WERI-Rb-1 (cell line): ENCODE data around the gene IMMP2L.

ENCODE experiments used
- DNase-seq: peaks from one replicate; pipeline ENCODE4 v3.0.0-alpha.2; 2020
- H3K27ac ChIP-seq: fragments of 250-450 bp; sonication (Bioruptor Pico); 2 replicates; pipeline ENCODE4 v1.5.1; 2020; ENCODE audit warnings: mild to moderate bottlenecking, moderate library complexity
- H3K27me3 ChIP-seq: fragments of 250-450 bp; sonication (Bioruptor Pico); 2 replicates; pipeline ENCODE4 v1.5.1; 2021; ENCODE audit warnings: mild to moderate bottlenecking, low read depth, moderate library complexity; ENCODE audit not compliant: insufficient read depth, severe bottlenecking
- H3K36me3 ChIP-seq: fragments of 250-450 bp; sonication (Bioruptor Pico); 2 replicates; pipeline ENCODE4 v1.5.1; 2020; ENCODE audit warnings: mild to moderate bottlenecking, moderate library complexity
- H3K4me3 ChIP-seq: 2 replicates; pipeline ENCODE4 v1.5.1; 2011; ENCODE audit warnings: low read depth, mild to moderate bottlenecking, control low read depth, low read length
- H3K9me3 ChIP-seq: fragments of 250-450 bp; sonication (Bioruptor Pico); 2 replicates; pipeline ENCODE4 v1.5.1; 2021; ENCODE audit warnings: mild to moderate bottlenecking, moderate library complexity; ENCODE audit not compliant: severe bottlenecking
- TF ChIP-seq, protein P1 (sequence below): IDR thresholded peaks from 2 replicates; pipeline ENCODE4 v1.5.1; 2011; ENCODE audit warnings: low read depth, mild to moderate bottlenecking, control low read depth, inconsistent platforms, low read length

Gene IMMP2L

DNA sequence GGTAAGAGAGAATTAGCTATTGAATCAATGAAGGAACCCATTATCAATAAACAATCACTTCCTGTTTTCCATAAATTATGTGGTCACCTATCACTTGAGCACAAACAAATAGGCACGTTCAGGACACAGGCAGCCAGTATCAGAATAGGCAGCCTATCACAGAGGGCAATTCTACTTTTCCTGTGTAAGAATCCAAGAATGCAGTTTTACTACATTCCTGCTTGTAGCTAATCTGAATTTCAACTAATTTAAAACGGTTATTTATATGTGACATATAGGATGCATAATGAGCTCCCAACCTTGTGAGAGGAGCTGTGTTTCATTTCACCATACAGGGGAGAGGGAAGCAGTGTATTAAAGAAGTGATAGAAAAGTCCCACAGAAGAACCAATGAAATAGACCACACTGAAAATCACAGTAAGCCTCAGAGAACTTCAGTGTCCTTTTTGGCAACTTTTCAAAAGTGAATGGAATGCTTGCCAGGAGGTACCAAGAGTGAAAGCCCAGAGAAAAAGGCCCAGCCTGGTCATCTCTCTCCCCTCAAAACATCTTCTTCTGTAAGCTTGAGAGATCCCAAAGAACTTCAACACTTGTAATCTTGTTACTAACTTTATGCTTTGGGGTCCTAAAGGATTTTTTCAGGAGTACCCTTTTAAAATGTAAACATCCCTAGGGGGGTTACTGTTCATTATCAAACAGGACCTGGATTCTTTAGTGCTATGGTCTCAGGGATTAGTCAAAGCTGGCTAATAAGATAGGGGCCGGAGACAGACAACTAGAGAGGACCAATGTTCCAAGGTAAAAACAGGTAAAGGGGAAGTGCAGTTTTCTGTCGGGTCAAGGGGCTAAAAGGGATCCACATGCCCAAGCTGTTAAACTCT, 1.3 kb downstream of the IMMP2L start:
- Histone ChIP-seq H3K36me3 (peaks cover 6% of the 10 kb centered on the region; the same call in 1 of the 2 replicates), H3K9me3 (no peaks in the 10 kb centered on the region), H3K4me3 (peak overlapping the region; percentile 68), H3K27me3 (no peaks in the 10 kb centered on the region), H3K27ac (peak overlapping the region; percentile 94)
- TF ChIP-seq, protein P1, sequence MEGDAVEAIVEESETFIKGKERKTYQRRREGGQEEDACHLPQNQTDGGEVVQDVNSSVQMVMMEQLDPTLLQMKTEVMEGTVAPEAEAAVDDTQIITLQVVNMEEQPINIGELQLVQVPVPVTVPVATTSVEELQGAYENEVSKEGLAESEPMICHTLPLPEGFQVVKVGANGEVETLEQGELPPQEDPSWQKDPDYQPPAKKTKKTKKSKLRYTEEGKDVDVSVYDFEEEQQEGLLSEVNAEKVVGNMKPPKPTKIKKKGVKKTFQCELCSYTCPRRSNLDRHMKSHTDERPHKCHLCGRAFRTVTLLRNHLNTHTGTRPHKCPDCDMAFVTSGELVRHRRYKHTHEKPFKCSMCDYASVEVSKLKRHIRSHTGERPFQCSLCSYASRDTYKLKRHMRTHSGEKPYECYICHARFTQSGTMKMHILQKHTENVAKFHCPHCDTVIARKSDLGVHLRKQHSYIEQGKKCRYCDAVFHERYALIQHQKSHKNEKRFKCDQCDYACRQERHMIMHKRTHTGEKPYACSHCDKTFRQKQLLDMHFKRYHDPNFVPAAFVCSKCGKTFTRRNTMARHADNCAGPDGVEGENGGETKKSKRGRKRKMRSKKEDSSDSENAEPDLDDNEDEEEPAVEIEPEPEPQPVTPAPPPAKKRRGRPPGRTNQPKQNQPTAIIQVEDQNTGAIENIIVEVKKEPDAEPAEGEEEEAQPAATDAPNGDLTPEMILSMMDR = no peak
- DNase-seq = no peak

DNA sequence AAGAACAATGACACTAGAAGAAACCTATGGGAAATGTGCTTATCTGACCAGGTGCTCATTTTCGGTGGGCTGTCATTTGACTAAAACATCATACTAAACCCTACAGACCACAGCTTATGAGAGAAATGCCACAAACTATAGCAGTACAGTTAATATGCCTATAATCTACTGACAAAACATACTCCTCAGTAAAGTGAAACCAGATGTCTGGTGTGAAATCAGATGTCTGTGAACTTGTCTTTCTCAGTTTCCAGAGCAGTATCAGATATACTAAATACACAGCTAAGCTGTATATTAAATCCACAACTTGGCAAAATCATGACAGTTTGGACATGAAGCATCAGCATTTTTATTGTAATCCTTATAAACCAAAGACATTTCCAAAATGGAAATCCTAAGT, 3.3 kb downstream of the IMMP2L start:
- Histone ChIP-seq H3K4me3 (no peak overlapping the region), H3K27ac (no peak overlapping the region), H3K9me3 (no peaks in the 10 kb centered on the region), H3K36me3 (peaks cover 6% of the 10 kb centered on the region; the same call in 1 of the 2 replicates), H3K27me3 (no peaks in the 10 kb centered on the region)
- TF ChIP-seq, protein P1 = no peak
- DNase-seq = no peak

DNA sequence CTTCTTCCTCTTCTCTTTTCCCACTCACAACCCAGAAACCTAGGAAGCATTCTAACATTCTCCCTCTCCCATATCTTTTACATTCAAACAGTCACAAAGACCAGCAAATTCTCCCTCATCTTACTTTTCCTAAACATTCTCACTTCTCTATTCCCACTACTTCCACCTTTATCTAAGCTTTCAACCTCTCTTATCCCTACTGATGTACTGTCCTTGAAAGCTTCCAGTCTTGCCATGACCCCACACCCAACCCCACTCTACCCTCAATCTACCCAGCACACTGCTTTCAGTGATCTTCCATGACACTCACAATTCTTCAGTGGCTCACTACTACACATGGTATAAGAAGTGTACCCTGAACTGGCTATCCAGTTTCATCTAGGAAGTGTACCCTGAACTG, 5.3 kb downstream of the IMMP2L start:
- H3K27me3 ChIP-seq = no peaks in the 10 kb centered on the region
- TF ChIP-seq, protein P1 = no peak
- peaks cover 5% of the 10 kb centered on the region; the same call in 1 of the 2 replicates for H3K36me3 ChIP-seq
- H3K4me3 ChIP-seq = no peak overlapping the region
- H3K9me3 ChIP-seq = no peaks in the 10 kb centered on the region
- H3K27ac ChIP-seq = no peak overlapping the region
- no peak for DNase-seq

DNA sequence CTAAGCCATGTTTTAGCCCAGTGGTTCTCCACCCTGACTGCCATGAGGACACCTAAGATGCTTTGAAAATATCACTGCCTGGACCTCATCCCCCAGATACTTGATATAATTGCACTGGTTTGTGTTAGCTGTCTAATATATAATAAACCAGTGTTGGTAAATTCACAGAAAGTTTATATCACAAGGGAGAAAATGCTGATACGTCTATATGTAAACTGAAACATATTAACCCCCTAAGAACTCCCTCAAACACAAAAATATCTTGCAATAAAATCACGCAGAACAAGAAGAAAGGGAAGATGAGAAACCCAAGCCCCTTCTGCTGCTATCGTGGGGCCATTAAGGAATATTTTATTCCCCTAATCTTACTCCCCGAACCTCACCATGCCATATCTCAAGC, 8.2 kb downstream of the IMMP2L start:
- Histone ChIP-seq H3K27ac (no peak overlapping the region), H3K36me3 (peaks cover 6% of the 10 kb centered on the region; the same call in 1 of the 2 replicates), H3K27me3 (no peaks in the 10 kb centered on the region), H3K4me3 (no peak overlapping the region), H3K9me3 (no peaks in the 10 kb centered on the region)
- TF ChIP-seq, protein P1 = no peak
- DNase-seq = no peak

DNA sequence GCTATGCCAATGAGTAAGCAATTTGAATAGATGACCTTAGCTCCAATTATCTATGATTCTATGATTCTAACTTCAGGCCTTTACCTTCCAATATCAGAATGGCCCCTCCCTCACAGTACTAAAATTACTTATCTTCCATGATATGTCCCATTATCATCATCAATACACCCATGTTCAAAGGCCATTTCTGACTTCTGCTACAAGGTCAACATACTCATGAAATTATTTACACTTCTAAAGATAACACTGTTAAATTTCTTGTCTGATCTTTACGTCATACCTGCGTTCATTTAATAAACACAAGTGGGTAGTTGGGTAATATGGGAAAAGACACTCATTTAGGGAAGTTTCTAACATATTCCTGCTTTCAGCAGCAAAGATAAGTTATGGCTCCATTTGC, 21.2 kb downstream of the IMMP2L start:
- DNase-seq = no peak
- no peak overlapping the region for H3K27ac ChIP-seq
- H3K36me3 ChIP-seq = no peaks in the 10 kb centered on the region
- no peaks in the 10 kb centered on the region for H3K9me3 ChIP-seq
- TF ChIP-seq, protein P1 = no peak
- no peak overlapping the region for H3K4me3 ChIP-seq
- H3K27me3 ChIP-seq = no peaks in the 10 kb centered on the region
